Endothelial cell of umbilical vein (primary cell): ENCODE data around the gene GCNT2. TPM values are rescaled to one million over a fixed set of nuclear protein-coding genes. Genes with fewer than 3 reads are reported as not detected.

ENCODE experiments used
- BruUV-seq: library from RNA; stranded (reverse); fragments of 400-500 nt; replicated peaks from 2 replicates; lab custom pipeline; 2021; lab: Mats Ljungman, UMichigan
- CTCF ChIA-PET: fragments of 300-600, 350-600 bp; sonication (Branson Sonifier 250); formaldehyde crosslinking; loops from one replicate; lab custom pipeline; 2021; ENCODE audit warnings: antibody characterized with exemption, inconsistent platforms; lab: Charles Lee
- POLR2A ChIA-PET: fragments of 300-600, 350-600 bp; sonication (Branson Sonifier 250); formaldehyde crosslinking; loops from one replicate; lab custom pipeline; 2021; ENCODE audit warnings: antibody characterized with exemption, inconsistent platforms; lab: Charles Lee
- DNase-seq: peaks from one replicate; pipeline ENCODE4 v3.0.0-alpha.2; 2011; ENCODE audit warnings: low read depth, low spot score
- FAIRE-seq: peaks from 2 replicates; lab custom pipeline; 2011; peaks lifted over from hg19 to GRCh38; lab: Jason Lieb, UNC
- H2AFZ ChIP-seq: 2 replicates; pipeline ENCODE4 v1.6.0; 2012; ENCODE audit warnings: low read depth, low read length, control low read depth, inconsistent platforms
- H3K27ac ChIP-seq: 2 replicates; pipeline ENCODE4 v1.5.1; 2011; ENCODE audit warnings: low read depth, mild to moderate bottlenecking, control low read depth, low read length, moderate library complexity; ENCODE audit not compliant: insufficient read depth
- H3K27me3 ChIP-seq, 2 experiments: 2 replicates each; pipeline versions ENCODE4 v1.6.0 to v1.6.1; 2011; ENCODE audit warnings: low read length in 2 of 2, mixed read lengths in 1 of 2; ENCODE audit not compliant: control insufficient read depth in 2 of 2, insufficient read depth in 2 of 2
- H3K36me3 ChIP-seq, 2 experiments: 2 replicates in 1 of 2; 3 replicates in 1 of 2; pipeline ENCODE4 v1.5.1; 2011; ENCODE audit warnings: low read length in 2 of 2, mild to moderate bottlenecking in 1 of 2, moderate library complexity in 1 of 2; ENCODE audit not compliant: control insufficient read depth in 2 of 2, insufficient read depth in 2 of 2; ENCODE audit errors: extremely low read depth in 1 of 2
- H3K4me1 ChIP-seq: 3 replicates; pipeline ENCODE4 v1.5.1; 2011; ENCODE audit warnings: mild to moderate bottlenecking, low read length; ENCODE audit not compliant: control insufficient read depth, insufficient read depth; ENCODE audit errors: extremely low read depth
- H3K4me2 ChIP-seq: 2 replicates; pipeline ENCODE4 v1.6.1; 2011; ENCODE audit warnings: low read length, control low read depth, mixed read lengths; ENCODE audit not compliant: insufficient read depth
- H3K4me3 ChIP-seq, 3 experiments: fragments of 200-600 bp in 1 of 3; sonication (generic), shearing (Covaris generic) in 1 of 3; replicated peaks in 1 of 3; 2 replicates each; pipeline ENCODE4 v1.5.1; 2011 to 2016; ENCODE audit warnings: control low read depth in 3 of 3, low read length in 3 of 3, mild to moderate bottlenecking in 2 of 3, inconsistent platforms in 1 of 3, low read depth in 1 of 3, moderate library complexity in 1 of 3; ENCODE audit not compliant: insufficient read depth in 1 of 3
- H3K79me2 ChIP-seq: 2 replicates; pipeline ENCODE4 v1.6.0; 2012; ENCODE audit warnings: low read length, inconsistent platforms; ENCODE audit not compliant: control insufficient read depth, insufficient read depth
- H3K9ac ChIP-seq: replicated peaks from 2 replicates; pipeline ENCODE3; 2011; ENCODE audit warnings: low read length, control low read depth; ENCODE audit not compliant: insufficient read depth; ENCODE audit errors: extremely low read depth
- H3K9me1 ChIP-seq: replicated peaks from 3 replicates; pipeline ENCODE4 v1.6.0; 2011; ENCODE audit warnings: mild to moderate bottlenecking, low read length; ENCODE audit not compliant: control insufficient read depth, insufficient read depth; ENCODE audit errors: extremely low read depth
- H3K9me3 ChIP-seq: replicated peaks from 2 replicates; pipeline ENCODE4 v1.5.1; 2012; ENCODE audit warnings: low read length, inconsistent platforms; ENCODE audit not compliant: control insufficient read depth, insufficient read depth
- H4K20me1 ChIP-seq: replicated peaks from 2 replicates; pipeline ENCODE3; 2011; ENCODE audit warnings: mild to moderate bottlenecking, low read length; ENCODE audit not compliant: control insufficient read depth, insufficient read depth; ENCODE audit errors: extremely low read depth
- CTCF ChIP-seq, 2 donors: IDR thresholded peaks; 1 replicate in 1 of 2; 2 replicates in 1 of 2; pipeline ENCODE4 v1.5.1; 2011; ENCODE audit warnings: low read length in 2 of 2, mild to moderate bottlenecking in 2 of 2, moderate library complexity in 2 of 2, control low read depth in 1 of 2, inconsistent platforms in 1 of 2, low read depth in 1 of 2; ENCODE audit not compliant: insufficient read depth in 1 of 2; ENCODE audit errors: extremely low read depth in 1 of 2
- EZH2 ChIP-seq: IDR thresholded peaks from 2 replicates; pipeline ENCODE4 v1.6.1; 2012; ENCODE audit warnings: borderline replicate concordance, low read depth, mild to moderate bottlenecking, moderate library complexity, low read length, inconsistent platforms; ENCODE audit not compliant: severe bottlenecking
- FOS ChIP-seq: IDR thresholded peaks from 2 replicates; pipeline ENCODE4 v1.6.1; 2011; ENCODE audit warnings: mild to moderate bottlenecking, low read length, moderate library complexity, borderline replicate concordance; ENCODE audit not compliant: insufficient read depth
- GATA2 ChIP-seq: IDR thresholded peaks from 2 replicates; pipeline ENCODE4 v1.7.0; 2011; ENCODE audit warnings: low read depth, mild to moderate bottlenecking, moderate library complexity, mixed read lengths, low read length; ENCODE audit not compliant: insufficient read length, insufficient read depth
- JUN ChIP-seq: IDR thresholded peaks from 2 replicates; pipeline ENCODE4 v1.6.1; 2011; ENCODE audit warnings: borderline replicate concordance, low read depth; ENCODE audit not compliant: insufficient read length, insufficient read depth
- MAX ChIP-seq: IDR thresholded peaks from 2 replicates; pipeline ENCODE4 v1.6.1; 2011; ENCODE audit not compliant: insufficient read depth, insufficient read length
- MYC ChIP-seq: IDR thresholded peaks from one replicate; pipeline ENCODE4 v1.6.1; 2011; ENCODE audit warnings: mild to moderate bottlenecking, low read depth, low read length
- POLR2A ChIP-seq: IDR thresholded peaks from 2 replicates; pipeline ENCODE4 v1.6.1; 2012; ENCODE audit warnings: low read depth, mild to moderate bottlenecking, control low read depth, low read length
- POLR2AphosphoS5 ChIP-seq: IDR thresholded peaks from 2 replicates; pipeline ENCODE4 v1.6.1; 2012; ENCODE audit warnings: low read depth, mild to moderate bottlenecking, control low read depth, low read length, moderate library complexity; ENCODE audit not compliant: insufficient read depth
- dilution Hi-C: fragments of 300-500 bp; cut with MboI; formaldehyde crosslinking; loops from one replicate; pipeline ENCODE4 v1.15.0; 2019; ENCODE audit warnings: low sequenced_read_pairs; ENCODE audit not compliant: extremely low pct_ligation_motif_present
- intact Hi-C: fragments of 100-400 bp; cut with micrococcal nuclease; formaldehyde crosslinking; loops from one replicate; pipeline ENCODE4 v1.10.0; 2022
- polyA plus RNA-seq, 4 experiments: library from polyadenylated mRNA; depleted of rRNA in 3 of 4; stranded (reverse) in 3 of 4; unstranded in 1 of 4; fragments of >200 nt; gene quantifications; 2 replicates each; pipeline versions ENCODE4 v1.2.1 to v1.2.3, GENCODE V29; 2011 to 2012; ENCODE audit warnings: missing spikeins in 1 of 4
- total RNA-seq: library from RNA; stranded (reverse); gene quantifications from 2 replicates; pipeline ENCODE4 v1.2.3, GENCODE V29; 2021

GCNT2 gene
- total and polyA plus RNA-seq, 2 donors (not counting 3 experiments of a cell fraction or from before 2014, with no cell fraction given), result 3.8 to 10.9 TPM

GRCh38 chr6:10591422-10592160 lies 70.4 kb downstream of the GCNT2 start:
- Histone ChIP-seq H3K9ac (no peak overlapping the region), H2AFZ (no peak overlapping the region), H3K36me3 (no peaks in the 10 kb centered on the region), H3K4me3 (no peak overlapping the region), H4K20me1 (no peaks in the 10 kb centered on the region), H3K79me2 (no peaks in the 10 kb centered on the region), H3K27ac (no peak overlapping the region), H3K4me1 (no peaks in the 10 kb centered on the region), H3K4me2 (no peak overlapping the region), H3K9me1 (no peaks in the 10 kb centered on the region), H3K27me3 (no peaks in the 10 kb centered on the region), H3K9me3 (no peaks in the 10 kb centered on the region)
- BruUV-seq, result no TSS peak
- POLR2A ChIA-PET, result no interaction called here
- intact Hi-C loops (no loop called here), dilution Hi-C loops (no loop called here)
- TF ChIP-seq GATA2 (no peak), POLR2A (no peak), POLR2AphosphoS5 (no peak)
- FAIRE-seq (no peak), DNase-seq (no peak)
- CTCF ChIA-PET, result interaction anchor here (0.6 kb wide), 1 partner anchor 12 kb away, joined by 3 read pairs; no protein-coding TSS in a partner anchor

- DNase-seq (no peak), FAIRE-seq (no peak)
- Histone ChIP-seq H3K79me2 (no peaks in the 10 kb centered on the region), H3K4me1 (no peaks in the 10 kb centered on the region), H3K27me3 (no peaks in the 10 kb centered on the region), H3K4me3 (no peak overlapping the region), H3K27ac (no peak overlapping the region), H4K20me1 (no peaks in the 10 kb centered on the region), H3K36me3 (no peaks in the 10 kb centered on the region), H3K9me3 (no peaks in the 10 kb centered on the region), H3K4me2 (no peak overlapping the region), H3K9me1 (no peaks in the 10 kb centered on the region), H3K9ac (no peak overlapping the region), H2AFZ (no peak overlapping the region)
- dilution Hi-C loops (no loop called here), intact Hi-C loops (no loop called here)
- TF ChIP-seq GATA2, result no peak
- no peak for TF ChIP-seq EZH2
- no peak for TF ChIP-seq MYC
- no peak for TF ChIP-seq CTCF (IDR thresholded peaks at IDR 0.05; ENCODE audit: extremely low read depth in 1 of 2, insufficient read depth in 1 of 2, low read depth in 1 of 2, low read length in 2 of 2)
- TF ChIP-seq POLR2AphosphoS5, result no peak
- no peak for TF ChIP-seq POLR2A
- TF ChIP-seq MAX, result no peak
- no peak for TF ChIP-seq JUN
- no peak for TF ChIP-seq FOS
- CTCF ChIA-PET, result interaction anchor here (0.6 to 1.3 kb wide), 2 partner anchors 23 to 40 kb away, joined by 3 read pairs; no protein-coding TSS in a partner anchor
- POLR2A ChIA-PET, result no interaction called here
- no TSS peak for BruUV-seq
Measured at GRCh38 chr6:10595731-10596664, 74.8 kb downstream of the GCNT2 start.
